Body of pancreas (tissue), 4 donors: ENCODE results near the gene TBRG4.

Source experiments
- POLR2A ChIP-seq, 3 donors: fragments of 450-650 bp; IDR thresholded peaks; one replicate each; pipeline ENCODE4 v1.6.1; 2016; ENCODE audit warnings: antibody characterized with exemption in 3 of 3, mild to moderate bottlenecking in 2 of 3
- TF ChIP-seq, protein P1 (sequence below), 7 experiments: fragments of 450-650 bp in 4 of 7; fragments of 200-600 bp in 3 of 7; sonication (generic) in 3 of 7; IDR thresholded peaks; one replicate each; pipeline ENCODE4 v1.5.1; 2016 to 2019; ENCODE audit warnings: antibody characterized with exemption in 7 of 7

DNA sequence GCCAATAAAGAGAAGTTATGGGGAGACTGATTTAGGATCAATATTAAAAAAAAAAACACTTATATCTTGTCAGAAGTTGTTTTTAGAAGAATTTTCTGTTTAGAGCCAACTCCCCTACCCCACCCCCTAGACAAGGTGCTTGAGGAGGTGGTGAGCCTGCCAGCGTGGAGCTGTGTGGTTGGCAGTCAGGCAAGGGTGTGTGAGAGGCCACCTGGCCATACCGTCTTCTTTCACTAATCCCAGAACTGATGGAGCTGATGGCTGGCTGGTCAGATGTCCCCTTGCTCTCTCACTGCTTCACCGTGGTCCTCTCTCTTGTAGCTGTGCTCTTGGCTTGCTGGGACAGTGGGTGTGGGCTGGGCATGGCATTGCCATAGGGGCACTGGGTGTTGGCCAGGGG lies 57.1 kb downstream of the TBRG4 start:
- TF ChIP-seq, protein P1, sequence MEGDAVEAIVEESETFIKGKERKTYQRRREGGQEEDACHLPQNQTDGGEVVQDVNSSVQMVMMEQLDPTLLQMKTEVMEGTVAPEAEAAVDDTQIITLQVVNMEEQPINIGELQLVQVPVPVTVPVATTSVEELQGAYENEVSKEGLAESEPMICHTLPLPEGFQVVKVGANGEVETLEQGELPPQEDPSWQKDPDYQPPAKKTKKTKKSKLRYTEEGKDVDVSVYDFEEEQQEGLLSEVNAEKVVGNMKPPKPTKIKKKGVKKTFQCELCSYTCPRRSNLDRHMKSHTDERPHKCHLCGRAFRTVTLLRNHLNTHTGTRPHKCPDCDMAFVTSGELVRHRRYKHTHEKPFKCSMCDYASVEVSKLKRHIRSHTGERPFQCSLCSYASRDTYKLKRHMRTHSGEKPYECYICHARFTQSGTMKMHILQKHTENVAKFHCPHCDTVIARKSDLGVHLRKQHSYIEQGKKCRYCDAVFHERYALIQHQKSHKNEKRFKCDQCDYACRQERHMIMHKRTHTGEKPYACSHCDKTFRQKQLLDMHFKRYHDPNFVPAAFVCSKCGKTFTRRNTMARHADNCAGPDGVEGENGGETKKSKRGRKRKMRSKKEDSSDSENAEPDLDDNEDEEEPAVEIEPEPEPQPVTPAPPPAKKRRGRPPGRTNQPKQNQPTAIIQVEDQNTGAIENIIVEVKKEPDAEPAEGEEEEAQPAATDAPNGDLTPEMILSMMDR (IDR thresholded peaks at IDR 0.05) = no peak
- TF ChIP-seq POLR2A (IDR thresholded peaks at IDR 0.05) = no peak
